Measurements from ENCODE around the gene HOXA6. TPM values are rescaled to one million over a fixed set of nuclear protein-coding genes. Genes with fewer than 3 reads are reported as not detected.

HOXA6 gene
- total RNA-seq: not detected in 2 replicates

GRCh38 chr7:27147199-27148030, at the start of gene HOXA6:
TSS of gene HOXA6 (minus strand) at chr7:27147774. CDS start at chr7:27147749, 25 bp downstream.

GRCh38 chr7:27185013-27185853, 37.7 kb upstream of the HOXA6 start, which contains the start of gene HOXA11:
TSS of gene HOXA11 (minus strand) at chr7:27185232. CDS start at chr7:27185144, 88 bp downstream.

GRCh38 chr7:27173956-27174873, 26.6 kb upstream of the HOXA6 start, which contains the start of gene HOXA10:
TSS of gene HOXA10 (minus strand) at chr7:27174320. CDS start at chr7:27174306, 14 bp downstream.

GRCh38 chr7:27165089-27165995, 17.8 kb upstream of the HOXA6 start, which contains the start of gene HOXA9:
TSS of gene HOXA9 (minus strand) at chr7:27165537. CDS start at chr7:27165457, 80 bp downstream.

GRCh38 chr7:27156508-27156898, 8.9 kb upstream of the HOXA6 start, which contains the start of gene HOXA7:
TSS of gene HOXA7 (minus strand) at chr7:27156675. CDS start at chr7:27156545, 130 bp downstream.

GRCh38 chr7:27151931-27152815, 4.6 kb upstream of the HOXA6 start, which contains the start of gene HOXA3:
TSS of gene HOXA3 (minus strand) at chr7:27152583. CDS start at chr7:27110640, 41,943 bp downstream.

GRCh38 chr7:27143023-27143949, 4.3 kb downstream of the HOXA6 start, which contains the start of gene HOXA5:
TSS of gene HOXA5 (minus strand) at chr7:27143681. CDS start at chr7:27143607, 74 bp downstream.

GRCh38 chr7:27130540-27131389, 16.8 kb downstream of the HOXA6 start, which contains the start of gene HOXA4:
TSS of gene HOXA4 (minus strand) at chr7:27130757. CDS start at chr7:27130733, 24 bp downstream.

GRCh38 chr7:27102581-27103442, 44.8 kb downstream of the HOXA6 start, which contains the start of gene HOXA2:
TSS of gene HOXA2 (minus strand) at chr7:27102683. CDS start at chr7:27102500, 183 bp downstream.

GRCh38 chr7:27095897-27096767, 51.4 kb downstream of the HOXA6 start, which contains the start of gene HOXA1:
TSS of gene HOXA1 (minus strand) at chr7:27096000. CDS start at chr7:27095912, 88 bp downstream.

Other genes with a start within 250 kb of the HOXA6 start
- 0.12 and 0.13 TPM in 2 replicates for gene HOXA1, start 51.8 kb downstream of the HOXA6 start, total RNA-seq
- gene HOXA2, start 45.1 kb downstream of the HOXA6 start, total RNA-seq: 0.79 and 0.99 TPM in 2 replicates
- gene HOXA4, start 17.0 kb downstream of the HOXA6 start, total RNA-seq: 0.12 and 0.13 TPM in 2 replicates
- gene HOXA5, start 4.1 kb downstream of the HOXA6 start, total RNA-seq: not detected in 2 replicates
- gene HOXA3, start 4.8 kb upstream of the HOXA6 start, total RNA-seq: 0.92 and 1.6 TPM in 2 replicates
- not detected in 2 replicates for gene HOXA7, start 8.9 kb upstream of the HOXA6 start, total RNA-seq
- not detected in 2 replicates for gene HOXA9, start 17.8 kb upstream of the HOXA6 start, total RNA-seq
- gene HOXA10, start 26.5 kb upstream of the HOXA6 start, total RNA-seq: under 0.01 TPM in 2 replicates
- gene HOXA11, start 37.5 kb upstream of the HOXA6 start, total RNA-seq: not detected in 2 replicates
- gene HOXA13, start 52.3 kb upstream of the HOXA6 start, total RNA-seq: not detected in 2 replicates
- gene EVX1, start 95.0 kb upstream of the HOXA6 start, total RNA-seq: not detected in 2 replicates